EL (cell line): ENCODE measurements around the gene WDSUB1.

Experiments
- DNase-seq: peaks from one replicate; pipeline ENCODE4 v3.0.0-alpha.2; 2016

The WDSUB1 gene

DNA sequence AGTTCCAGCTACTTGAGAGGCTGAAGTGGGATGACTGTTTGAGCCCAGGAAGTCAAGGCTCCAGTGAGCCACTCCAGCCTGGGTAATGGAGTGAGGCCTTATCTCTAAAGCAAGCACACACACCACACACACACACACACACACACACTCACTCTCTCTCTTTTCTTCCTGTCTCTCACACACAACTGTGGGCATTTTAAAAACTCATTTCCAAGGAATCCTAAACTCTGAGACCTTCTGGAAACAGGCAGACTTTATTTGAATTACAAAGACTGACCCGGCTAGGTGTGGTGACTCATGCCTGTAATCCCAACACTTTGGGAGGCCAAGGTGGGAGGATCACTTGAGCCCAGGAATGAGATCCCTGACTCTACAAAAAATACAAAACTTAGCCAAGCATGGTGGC is 21.3 kb downstream of the WDSUB1 start:
- peak; percentile 42 for DNase-seq

DNA sequence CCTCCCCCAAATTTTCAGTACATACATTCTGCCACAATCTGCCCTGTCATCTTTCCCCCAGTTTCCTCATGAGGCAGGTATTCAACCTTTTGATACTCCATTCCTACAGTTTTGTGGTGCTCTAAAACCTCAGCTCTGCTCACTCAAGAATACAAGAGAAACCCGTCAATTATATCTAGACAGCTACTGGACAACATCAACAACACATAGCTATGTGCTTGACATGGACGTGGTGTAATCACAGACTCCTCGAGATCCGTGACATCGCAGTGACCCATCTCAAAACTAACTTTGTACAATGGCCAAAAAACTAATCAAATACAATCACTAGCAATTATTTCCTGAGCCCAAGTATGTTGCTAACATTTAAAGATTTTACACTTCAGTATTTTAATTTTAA is 23.6 kb downstream of the WDSUB1 start:
- no peak for DNase-seq

DNA sequence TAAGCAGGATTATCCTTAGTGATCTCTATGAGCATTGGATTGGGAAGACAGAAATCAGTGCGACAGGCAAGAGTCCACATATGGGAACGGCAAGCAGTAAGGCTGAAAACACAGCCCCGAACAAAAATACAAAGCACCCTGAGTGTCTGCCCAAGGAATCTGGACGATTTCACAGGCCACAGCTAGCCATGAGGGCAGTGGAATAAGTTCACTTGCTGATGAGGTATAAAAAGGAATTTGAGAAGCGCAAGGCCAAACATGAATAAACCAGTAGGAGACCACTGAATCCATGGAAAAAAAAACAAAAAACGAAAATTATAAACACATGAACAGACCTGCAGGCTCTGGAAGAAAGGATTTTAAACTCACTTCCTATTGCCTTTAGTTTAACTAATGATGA is 24.3 kb downstream of the WDSUB1 start:
- no peak for DNase-seq

DNA sequence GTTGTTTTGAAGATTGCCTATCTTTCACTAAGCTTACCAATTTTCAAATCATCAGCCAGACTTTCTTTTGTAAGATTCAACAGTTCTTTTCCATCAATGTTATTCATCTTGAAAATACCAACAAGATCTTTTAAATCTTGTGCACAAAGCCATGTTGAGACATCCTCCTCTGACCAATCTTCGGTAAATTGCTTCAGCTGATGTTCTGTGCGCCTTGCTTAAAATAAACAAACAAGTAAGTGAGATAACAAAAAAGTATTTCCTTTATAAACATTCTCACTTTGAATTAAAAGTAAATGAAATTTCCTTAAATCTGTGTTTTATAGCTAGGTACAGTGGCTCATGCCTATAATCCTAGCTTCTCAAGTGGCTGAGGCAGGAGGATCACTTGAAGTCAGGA is 30.3 kb downstream of the WDSUB1 start:
- peak; percentile 33 for DNase-seq

DNA sequence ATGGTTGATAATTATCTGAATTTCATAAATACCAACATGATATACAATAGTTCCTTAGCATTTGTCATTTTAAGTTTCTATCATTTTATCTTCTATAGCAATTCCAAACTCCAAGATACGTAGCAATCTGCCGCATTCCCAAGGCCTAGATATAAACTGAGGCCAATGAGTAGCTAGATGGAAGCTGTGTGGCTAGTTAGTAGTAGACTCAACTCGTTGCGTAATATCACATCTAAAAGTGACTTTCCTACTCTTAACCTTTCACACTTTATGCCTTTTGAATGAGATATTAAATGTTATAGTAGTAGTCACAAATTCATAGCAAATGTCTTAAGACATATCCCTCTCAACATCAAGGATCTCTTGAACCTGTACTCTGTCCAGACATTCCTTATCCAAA is 33.6 kb downstream of the WDSUB1 start:
- no peak for DNase-seq

DNA sequence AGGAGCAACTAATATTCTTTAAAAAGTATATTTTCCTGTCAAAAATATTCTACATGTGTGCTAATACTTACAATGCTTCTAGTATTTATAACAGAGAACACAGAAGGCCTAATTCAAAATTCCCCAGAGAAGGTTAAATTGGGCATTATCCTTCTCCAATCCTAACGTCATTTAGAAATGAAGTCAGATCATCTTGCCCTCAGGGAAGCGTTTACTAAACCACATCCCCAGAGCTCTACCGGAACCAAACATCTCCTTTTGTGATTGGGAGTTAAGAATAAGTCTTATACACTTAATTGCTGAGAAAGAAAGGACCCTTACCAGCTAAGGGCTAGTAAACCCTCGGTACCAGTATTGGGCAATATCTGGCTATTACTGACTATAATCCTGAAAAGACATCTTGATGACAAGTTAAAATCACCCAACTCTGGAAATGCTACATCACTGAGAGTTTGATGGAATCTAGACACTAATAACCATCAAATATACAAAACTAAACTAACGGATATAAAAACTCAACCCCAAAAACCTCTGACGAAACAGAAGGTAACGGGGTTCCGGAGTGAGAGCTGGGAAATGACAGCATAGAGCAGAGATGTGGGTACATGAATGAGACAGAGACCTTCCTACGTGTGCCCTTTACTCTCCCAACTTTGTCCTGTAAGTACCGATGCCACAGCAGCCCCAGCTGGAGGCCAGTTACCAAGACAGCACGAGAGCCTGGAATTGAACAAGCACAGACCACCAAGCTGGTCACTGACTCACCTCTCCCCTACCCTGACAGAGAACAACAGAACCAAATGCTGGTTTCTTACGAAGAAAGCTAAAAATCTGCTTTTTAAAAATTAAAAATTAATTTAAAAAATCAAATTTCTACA is 35.0 kb downstream of the WDSUB1 start:
- peak; percentile 32 for DNase-seq

DNA sequence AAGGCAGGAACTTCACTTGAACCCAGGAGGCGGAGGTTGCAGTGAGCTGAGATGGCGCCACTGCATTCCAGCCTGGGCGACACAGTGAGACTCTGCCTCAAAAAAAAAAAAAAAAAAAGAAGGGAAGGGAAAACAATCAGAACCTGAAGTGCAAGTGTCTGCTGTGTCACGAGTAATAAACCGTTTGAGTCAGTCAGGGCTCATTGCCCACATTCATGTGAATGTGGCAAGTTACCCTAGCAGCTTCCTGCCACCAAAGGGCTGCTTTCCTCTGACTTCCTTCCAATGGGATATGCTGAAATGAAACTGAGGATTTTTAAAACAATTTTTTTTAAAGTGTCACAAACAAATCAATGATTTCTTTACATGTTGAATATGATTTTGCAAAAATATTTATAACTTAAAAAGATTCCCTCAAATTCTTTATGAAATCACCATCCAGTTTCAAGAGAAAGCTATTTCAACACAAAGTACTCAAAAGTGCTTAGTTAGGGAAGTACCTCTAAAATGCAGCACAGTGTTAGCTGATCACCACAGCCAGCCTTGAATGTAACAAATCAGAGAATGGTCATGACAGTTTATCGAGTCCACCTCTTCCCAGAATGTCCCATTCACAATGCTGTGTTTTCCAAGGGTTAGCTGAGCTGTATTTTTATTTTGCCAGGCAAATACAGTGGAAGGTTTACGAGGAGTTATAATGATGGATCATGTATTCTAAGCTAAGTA is 36.4 kb downstream of the WDSUB1 start:
- peak; percentile 86 for DNase-seq

DNA sequence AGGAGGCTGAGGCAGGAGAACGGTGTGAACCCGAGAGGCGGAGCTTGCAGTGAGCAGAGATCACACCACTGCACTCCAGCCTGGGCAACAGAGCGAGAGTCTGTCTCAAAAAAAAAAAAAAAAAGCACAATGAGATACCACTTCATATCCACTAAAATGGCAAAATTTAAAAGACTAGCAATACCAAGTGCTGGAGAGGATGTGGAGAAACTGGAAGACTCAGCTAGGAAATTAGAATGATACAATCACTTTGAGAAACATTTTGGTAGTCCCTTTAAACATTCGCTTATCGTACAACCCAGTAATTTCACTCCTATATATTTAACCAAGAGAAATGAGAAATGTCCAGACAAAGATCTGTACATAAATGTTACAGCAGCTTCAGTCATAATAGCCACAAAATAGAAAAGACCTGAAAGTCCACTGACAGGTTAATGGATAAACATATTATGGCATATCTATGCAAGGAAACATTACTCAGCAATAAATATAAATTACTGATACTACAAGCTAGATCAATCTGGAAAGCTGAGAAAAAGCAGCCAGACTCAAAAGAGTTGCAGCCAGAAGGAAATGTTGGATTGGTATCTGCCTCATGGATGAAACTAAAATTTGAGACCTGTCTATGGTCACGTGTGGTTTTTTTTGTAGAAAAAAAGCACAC is 40.0 kb downstream of the WDSUB1 start:
- no peak for DNase-seq

DNA sequence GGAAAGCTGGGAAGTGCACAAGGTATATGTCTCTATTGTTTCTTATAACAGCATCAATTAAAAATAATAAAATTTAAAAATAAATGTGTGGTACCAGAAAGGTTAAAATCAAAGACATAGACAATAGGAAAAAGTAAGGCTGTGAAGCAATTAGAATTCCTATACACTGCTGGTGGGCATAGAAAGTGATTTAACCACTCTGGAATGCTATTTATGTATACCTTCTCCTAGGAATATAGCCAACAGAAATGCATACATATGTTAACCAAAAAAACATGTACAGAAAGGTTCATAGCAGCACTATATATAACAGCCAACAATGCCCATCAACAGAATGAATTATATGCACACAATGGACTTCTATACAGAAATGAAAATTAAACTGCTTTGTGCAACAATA is 43.0 kb downstream of the WDSUB1 start:
- no peak for DNase-seq

DNA sequence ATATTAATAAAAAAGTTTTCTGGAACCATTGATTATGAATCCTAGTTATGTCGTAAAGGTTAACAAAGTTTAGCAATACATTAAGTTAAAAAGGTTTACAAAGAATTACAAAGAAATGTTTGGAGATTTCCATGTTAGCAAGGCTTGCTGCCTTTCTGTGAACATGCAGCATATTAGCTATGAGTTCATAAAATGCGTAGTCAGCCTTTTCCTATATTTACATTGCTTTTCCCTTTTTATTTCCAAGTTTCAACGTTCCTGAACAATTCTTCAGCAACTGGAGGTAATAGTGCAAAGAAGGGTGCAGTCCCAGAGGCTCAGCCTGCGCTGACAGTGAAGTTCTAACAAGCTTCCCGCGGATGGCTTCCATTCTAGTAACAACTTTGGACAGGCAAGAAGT is 51.6 kb downstream of the WDSUB1 start:
- DNase-seq: no peak

DNA sequence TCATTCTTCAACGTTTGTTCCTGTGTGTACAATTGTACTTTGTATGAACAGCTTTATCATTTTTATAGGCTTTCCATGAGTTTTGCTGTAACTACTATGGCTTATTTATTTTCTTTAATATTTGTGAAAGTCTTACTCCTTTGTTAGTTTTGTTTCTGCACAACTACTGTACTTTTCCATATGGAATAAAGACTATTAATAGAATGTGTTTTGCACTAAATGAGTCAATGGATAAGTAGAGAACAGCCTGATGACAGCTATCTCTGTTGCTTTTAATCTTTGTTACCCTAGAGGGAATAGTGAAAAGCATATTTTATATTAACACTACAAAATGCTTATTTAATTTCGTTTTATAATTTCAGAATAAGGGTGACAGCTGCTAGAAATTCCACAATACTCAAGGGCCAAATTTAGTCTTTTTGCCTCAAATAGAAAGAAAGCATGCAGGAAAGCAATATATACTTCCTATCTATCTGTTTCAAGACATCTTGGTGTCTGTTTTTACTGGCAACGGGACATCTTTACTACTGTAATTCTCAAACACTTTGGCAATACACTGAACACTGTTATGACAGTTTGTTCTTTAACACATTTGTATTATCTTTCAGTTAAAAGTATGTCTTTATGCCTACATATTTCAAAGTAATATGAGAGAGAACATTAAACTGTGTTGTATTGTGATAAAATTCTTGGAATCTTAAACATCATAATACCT is 53.9 kb downstream of the WDSUB1 start:
- DNase-seq: no peak

DNA sequence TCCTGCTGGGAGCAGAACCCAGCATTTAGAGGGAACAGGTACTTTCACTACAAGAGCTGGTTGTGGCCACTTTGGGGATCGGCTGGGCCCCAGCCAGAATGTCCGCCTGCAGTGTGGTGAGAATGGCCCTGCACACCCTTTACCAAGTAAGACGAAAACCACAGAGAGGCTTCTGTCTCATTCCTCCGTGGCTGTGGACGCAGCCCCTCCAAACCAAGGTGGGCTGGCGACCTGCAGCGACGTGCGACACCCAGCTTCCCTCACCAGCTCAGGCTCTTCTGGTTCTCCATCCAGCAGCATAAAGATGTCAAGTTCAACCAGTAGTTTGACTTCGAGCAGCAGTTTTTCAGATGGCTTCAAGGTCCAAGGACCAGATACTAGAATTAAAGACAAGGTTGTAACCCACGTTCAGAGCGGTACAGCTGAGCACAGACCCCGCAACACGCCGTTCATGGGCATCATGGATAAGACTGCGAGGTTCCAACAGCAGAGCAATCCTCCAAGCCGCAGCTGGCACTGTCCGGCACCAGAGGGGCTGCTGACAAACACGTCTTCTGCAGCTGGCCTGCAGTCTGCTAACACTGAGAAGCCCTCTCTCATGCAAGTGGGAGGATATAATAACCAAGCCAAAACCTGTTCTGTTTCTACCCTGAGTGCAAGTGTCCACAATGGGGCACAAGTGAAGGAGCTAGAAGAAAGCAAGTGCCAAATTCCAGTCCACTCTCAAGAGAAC is 56.2 kb downstream of the WDSUB1 start:
- DNase-seq: no peak

DNA sequence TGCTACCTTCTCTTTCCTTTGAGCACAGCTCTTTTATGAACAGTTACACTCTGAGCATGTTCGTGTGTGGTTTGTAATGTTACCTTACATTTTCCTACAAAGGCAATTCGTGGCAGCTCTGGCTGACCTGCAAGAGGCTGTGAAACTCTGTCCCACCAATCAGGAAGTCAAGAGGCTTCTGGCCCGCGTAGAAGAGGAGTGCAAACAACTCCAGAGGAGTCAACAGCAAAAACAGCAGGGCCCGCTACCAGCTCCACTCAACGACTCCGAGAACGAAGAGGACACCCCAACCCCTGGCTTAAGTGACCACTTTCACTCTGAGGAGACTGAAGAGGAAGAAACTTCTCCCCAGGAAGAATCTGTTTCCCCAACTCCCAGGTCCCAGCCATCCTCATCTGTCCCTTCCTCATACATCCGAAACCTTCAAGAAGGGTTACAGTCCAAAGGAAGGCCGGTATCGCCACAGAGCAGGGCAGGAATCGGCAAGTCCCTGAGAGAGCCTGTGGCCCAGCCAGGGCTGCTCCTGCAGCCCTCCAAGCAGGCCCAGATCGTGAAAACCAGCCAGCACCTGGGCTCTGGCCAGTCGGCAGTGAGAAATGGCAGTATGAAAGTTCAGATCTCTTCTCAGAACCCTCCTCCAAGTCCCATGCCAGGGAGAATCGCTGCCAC is 56.9 kb downstream of the WDSUB1 start:
- no peak for DNase-seq

DNA sequence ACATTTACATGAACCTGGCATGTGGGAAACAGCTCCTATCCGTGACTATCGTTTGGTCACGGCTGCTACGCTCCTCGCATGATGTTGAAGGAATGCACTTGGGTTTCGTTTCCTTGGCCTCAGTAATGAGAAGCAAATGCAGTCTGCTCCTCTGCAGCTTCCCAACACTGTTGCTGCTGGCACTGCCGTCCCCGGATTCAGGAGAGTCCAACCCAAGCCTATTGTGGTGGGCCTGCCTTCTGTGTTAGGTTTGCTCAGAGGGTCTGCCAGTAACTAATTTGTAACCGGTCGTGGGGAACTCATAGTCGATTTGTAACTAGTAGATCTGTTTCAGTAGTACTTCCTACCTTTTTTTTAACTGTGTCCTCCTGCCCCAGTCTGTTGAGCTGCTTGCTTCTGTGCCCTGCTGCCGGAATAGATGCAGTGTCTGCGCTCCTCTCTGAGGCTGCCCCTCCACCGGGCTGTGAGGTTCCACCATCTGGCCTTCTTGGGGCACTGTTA is 58.4 kb downstream of the WDSUB1 start:
- peak; percentile 51 for DNase-seq

DNA sequence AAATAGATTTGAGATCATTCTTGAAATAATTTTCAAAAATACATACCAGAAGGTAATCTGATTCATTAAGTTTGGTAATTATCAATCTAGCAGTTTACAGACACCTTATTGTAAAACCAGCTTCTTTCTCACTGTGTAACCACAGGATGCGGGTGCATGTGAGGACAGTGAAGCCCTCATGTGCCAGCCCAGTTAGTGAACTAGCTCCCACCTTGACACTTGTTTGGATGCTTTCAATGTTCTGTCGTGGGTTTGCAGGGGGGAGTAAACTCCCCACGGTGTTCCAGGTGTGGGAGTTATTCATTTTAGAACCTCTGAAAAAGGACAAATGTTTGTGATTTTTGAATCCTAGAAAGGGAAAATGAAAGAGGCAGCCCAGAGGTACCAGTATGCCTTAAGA is 59.0 kb downstream of the WDSUB1 start:
- no peak for DNase-seq

DNA sequence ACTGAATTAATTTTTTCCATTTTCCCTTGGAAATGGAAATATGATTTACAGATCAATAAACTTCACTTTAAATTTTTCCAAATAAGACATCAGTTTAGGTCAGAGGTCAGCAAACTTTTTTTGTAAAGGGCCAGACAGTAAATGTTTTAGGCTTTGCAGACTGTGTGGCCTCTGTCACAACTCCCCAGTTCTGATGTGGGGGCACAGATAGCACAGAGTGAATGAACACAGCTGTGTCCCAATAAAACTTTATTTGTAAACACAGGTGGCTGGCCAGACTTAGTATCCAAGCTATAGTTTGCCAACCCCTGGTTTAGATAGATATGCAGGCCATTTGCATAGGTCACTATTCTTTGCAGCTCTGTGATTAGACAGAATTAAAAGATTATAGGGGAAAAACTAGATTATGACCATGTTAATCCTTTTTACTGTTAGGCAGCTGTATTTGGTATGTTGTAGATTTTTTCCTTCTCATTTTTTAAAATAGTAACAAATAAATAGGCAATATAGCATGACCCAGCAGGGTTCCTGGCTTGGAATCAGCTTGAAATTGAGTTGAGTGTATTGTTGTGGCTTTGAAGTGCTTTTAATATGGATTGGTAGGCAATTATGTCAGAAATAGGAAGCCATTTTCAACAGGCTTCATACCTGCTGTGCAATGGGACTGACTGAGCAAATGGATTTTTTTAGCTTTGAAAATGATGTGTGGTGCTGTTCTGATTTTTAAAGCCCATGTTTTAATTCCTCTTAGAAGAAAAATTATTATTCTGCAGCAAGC is 59.7 kb downstream of the WDSUB1 start:
- no peak for DNase-seq

DNA sequence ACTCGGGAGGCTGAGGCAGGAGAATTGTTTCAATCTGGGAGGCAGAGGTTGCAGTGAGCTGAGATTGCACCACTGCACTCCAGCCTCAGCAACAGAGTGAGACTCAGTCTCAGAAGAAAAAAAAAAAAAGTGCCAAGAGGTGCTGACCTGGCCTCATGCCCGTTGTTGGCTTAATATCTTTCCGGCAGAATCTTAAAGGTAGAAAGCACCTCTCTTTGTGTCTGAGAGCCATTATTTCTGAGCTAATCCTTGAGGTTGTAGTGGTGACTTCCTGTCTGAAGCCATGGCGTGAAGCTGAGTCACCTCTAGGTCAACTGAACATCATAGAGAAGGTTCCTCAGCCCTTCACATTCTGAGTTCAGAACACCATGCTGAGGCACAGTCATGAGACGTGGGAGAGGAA is 60.4 kb downstream of the WDSUB1 start:
- peak; percentile 69 for DNase-seq

DNA sequence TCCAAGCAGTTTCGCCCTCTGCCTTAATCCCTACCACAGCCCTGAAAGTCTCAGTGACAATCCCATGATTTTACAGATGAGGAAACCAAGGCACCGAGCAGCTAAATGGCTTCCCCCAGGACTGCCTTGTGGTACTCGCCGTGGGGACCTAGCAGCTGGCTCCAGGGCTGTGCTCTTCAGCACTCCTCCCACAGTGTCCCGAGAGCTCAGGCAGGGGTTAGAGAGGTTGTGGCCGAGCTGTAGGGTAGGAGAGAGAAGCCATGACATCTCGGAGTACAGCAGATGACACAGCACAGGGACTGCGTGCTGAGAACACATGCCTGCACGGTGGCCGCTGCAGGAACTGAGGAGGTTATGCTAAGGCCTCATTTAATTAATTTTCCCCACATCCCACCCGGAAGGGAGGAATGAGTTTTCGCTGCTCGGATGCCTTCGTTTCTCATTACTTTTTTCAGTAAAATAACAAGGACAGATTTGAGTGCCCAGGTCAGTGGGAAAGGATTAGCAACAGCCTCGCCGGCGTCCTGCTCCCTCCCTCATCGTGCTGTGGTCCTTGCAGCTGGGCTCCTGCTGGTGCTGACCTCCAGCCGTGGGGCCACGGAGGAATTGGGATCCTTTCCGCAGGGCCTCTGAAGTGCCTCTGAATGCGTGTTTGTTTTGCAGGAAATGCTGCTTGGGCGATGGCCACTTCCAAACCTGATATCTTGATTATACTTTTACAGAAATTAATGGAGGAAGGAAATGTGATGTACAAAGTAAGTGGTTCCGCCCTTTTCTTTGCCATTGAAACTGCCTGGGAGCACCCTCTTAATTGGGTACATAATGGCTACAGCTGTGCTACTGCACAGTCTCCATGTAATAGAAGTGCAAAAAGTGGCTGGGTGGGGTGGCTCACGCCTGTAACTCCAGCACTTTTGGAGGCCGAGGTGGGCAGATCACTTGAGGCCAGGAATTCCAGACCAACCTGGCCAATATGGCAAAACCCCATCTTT is 61.2 kb downstream of the WDSUB1 start:
- no peak for DNase-seq

DNA sequence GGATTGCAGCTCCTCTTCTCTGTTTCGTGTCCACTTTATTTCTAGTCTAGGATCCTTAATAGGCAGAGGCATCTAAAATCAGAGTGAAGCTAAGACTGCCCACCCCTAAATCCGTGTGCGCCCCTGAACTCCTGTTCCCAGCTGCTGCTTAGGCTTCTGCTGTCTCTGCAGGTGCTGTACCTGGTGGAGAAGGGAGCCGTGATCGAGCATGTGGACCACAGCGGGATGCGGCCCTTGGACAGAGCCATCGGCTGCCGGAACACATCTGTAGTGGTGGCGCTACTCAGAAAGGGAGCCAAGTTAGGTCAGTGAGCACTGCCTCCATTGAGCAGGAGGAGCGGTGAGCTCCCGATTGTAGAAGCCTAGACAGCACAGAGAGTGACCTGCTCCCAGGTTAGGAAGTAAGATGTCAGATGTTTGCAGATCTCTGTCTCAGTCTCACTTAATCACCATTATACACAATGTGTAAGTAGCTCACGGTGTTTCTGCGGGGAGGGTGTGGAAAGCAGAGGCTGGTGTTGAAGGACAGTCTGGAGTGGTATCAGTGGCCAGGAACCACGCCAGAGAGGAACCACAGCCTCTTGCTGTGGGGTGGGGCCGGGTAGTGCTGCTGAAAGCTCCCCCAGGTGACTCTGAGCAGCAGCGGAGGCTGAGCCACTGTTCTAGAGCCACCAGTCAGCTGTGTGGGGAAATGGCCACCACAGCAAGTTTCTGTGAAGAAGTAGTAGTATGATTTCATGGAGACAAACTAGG is 62.3 kb downstream of the WDSUB1 start:
- DNase-seq: no peak
